ENCODE measurements around the gene ATG7.
"Not testable (repeated sequence)": the region's sequence is repeated elsewhere in the genome, so short reads cannot be mapped to it uniquely, and the experiment has no call there.

Gene ATG7

DNA sequence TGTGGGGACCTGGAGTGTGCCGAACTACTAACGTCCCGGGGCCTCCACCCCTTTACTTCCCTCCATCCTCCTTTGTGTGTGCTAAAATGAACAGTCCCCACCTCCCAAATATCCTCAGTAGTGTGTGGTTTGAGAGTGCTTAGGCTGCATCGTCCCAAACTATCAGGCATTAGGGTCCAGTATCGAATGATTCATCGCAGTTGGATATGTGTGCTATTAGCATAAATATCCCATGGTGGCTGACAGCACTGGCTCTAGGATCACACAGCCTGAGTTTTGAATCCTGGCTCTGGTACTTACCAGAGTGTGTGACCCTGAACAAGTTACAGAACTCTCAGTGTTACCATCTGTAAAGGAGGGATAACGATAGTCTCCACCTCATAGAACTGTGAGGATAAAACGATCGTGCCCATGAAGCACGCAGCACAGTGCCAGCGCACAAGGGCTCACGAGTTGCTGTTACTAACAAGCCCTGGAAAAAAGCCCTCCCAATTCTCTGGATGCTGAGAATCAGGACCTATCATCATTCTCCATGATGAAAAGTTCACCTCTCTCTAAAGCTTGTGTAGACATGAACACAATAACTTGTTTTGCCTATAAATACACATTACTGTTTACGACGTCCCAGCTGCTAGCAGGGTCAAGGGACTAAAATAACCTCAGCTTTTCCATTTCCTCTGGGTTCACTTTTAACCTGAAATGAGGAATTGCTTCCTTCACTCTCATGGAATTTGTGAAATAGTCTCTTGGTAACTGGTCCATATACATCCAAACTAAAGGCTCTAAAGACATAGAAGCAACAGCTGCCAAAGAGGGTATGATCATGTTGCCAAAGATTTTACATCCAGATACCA lies 320.5 kb downstream of the ATG7 start:
- DNase-seq (ENCODE audit: low read depth, low spot score), result no peak
- H3K27ac ChIP-seq, result peak overlapping the region; percentile 64

DNA sequence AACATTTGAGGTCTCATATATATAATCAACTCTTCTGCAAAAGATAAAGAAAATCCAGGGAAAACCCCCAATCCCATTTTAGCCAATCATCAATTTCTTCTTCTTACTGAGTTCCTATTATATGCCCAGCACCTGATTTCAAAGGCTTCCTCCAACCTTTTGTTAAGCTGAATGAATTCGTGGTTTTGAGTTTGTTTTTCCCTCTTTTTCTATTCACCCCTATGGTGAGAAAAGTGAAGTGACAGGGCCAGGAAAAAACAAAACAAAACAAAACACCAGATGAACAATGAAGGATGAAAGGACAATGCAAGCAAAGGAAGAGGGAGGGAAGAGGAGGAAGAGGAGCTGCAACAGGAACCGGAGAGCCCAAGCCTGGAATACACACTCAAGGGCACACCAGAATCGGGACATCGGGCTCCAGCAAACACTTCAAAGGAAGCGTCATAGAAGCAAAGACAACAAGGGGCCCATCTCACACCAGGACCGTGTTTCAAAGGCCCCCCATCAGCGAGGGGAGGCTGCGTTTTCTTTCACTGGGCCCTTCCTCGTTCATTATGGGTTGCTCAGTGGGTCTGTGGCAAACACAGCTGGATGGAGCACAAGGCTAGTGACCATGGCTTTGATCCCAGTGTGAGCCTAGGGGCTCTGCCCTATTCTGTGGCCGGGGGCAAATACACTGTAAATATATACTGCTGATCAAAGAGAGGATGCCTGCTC lies 321.3 kb downstream of the ATG7 start:
- H3K27ac ChIP-seq, result no peak overlapping the region

DNA sequence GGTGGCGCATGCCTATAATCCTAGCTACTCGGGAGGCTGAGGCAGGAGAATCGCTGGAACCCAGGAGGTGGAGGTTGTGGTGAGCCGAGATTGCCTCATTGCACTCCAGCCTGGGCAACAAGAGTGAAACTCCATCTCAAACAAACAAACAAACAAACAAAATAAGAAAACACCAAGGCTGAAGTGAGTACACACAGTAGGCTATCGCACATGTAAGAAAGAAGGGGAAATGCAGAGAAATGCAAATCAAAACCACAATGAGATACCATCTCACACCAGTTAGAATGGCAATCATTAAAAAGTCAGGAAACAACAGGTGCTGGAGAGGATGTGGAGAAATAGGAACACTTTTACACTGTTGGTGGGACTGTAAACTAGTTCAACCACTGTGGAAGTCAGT lies 322.8 kb downstream of the ATG7 start:
- H3K27ac ChIP-seq; DNase-seq (ENCODE audit: low read depth, low spot score): not testable (repeated sequence)

More for the DNA sequence above, 321.3 kb downstream of the ATG7 start:
- DNase-seq (ENCODE audit: low read depth, low spot score), result no peak

GRCh38 chr3:11596387-11596786 lies 324.2 kb downstream of the ATG7 start:
- H3K27ac ChIP-seq, result no peak overlapping the region
- DNase-seq (ENCODE audit: low read depth, low spot score), result no peak

DNA sequence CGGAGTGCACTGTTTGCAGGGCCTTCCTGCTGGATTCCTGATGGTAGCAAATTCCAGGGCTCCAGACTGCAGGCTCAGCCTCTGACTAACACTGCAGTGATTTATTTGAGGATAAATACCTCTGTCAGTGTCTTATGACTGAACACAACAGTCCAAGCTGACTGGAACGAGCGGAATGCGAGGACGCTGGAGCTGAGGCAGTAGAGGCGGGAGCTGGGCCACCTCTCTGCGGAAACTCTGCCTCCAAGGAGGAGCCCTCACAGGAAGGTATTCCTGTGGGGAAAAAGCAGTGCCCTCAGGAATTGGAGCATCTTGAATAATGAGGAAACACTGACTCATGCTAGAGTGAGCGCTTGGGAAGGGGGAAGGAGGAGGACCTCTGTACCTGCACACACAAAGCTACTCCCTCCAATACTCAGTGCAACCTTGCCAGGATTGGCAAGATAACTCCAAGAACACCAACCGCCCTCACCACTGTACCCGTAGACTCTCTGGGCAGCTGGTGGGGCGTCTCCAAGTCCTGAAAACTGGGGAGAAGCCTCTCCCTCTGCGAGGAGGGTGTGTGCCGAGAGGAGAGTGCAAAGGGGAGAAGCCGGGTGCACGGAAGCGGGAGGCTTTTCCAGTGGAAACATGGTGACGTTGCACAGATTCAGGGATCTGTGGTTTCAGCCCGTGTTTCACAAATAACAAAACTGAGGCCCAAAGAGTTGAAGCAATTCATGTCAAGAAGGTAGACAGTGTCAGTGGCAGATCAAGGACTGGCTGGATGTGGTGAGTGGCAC lies 328.5 kb downstream of the ATG7 start:
- H3K27ac ChIP-seq, result peak overlapping the region; percentile 67
- DNase-seq (ENCODE audit: low read depth, low spot score), result peak; percentile 94

DNA sequence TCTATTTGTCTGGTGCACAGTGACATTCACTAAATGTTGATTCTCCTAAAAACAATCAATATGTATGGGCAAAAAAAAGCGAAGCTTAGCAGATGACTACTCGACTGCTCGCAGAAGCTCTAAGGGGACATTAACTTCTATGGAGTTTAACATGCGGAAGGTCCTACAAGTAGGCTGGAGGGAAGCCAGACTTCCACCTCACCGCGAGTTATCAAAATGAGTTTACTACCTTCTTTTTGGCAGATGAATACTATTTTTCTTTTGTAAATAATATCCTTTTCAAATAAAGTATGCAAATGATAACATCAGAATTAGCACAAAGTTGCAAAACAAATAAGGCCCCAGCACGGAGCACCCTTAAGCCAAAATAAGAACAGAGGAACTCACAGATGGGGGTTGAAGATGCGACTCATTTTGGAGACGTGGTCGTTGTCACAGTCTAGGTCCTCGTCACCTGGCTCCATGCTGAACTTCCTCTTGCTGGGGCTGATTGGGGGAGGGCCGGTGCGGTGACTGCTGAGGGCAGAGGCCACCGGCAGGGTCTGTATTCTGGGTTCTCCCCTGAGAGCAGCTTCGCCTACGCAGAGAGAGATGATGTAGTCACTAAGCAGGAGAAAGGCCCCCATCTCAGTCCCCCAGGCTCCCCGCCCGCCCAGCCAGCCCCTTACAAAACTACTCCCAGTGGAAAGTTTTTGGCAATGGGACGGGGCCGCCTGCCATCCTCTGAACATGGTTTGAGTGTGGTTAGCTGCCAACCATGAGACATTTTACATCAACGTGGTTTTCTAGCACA lies 329.4 kb downstream of the ATG7 start:
- DNase-seq (ENCODE audit: low read depth, low spot score), result no peak

DNA sequence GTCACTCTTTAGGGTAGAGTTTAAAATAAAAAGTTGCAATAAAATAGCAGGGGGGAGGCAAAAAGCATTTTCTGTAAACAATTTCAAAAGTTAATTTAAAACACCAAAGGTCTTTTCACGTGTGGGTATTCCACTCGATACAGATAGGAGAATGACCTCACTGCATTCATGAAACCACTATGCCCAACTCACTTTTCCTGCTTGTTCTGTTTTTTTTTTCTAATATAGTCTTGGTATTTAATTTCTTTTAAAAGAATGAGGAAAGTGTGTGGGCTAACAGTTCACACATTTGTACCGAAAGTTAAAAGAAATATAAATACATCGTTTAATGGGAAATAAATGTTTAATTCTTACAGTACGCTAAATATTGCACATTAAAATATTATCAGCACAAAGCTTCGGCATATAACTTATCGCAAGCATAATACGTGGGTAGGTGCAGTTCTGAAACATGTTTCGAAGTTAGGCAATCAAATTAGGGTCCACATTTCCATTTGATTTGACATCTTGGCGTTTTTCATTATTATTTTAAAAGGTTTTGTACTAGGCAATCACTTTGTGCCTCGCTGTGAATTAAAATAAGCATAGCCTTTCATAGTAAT lies 330.1 kb downstream of the ATG7 start:
- no peak for DNase-seq (ENCODE audit: low read depth, low spot score)
- H3K27ac ChIP-seq, result peak overlapping the region; percentile 67

More for the DNA sequence above, 329.4 kb downstream of the ATG7 start:
- peak overlapping the region; percentile 67 for H3K27ac ChIP-seq

- no peak for DNase-seq (ENCODE audit: low read depth, low spot score)
- H3K27ac ChIP-seq, result peak overlapping the region; percentile 67
Measured at GRCh38 chr3:11602886-11603527, 330.8 kb downstream of the ATG7 start.

GRCh38 chr3:11603628-11604027 lies 331.4 kb downstream of the ATG7 start:
- no peak for DNase-seq (ENCODE audit: low read depth, low spot score)
- peak overlapping the region; percentile 67 for H3K27ac ChIP-seq

DNA sequence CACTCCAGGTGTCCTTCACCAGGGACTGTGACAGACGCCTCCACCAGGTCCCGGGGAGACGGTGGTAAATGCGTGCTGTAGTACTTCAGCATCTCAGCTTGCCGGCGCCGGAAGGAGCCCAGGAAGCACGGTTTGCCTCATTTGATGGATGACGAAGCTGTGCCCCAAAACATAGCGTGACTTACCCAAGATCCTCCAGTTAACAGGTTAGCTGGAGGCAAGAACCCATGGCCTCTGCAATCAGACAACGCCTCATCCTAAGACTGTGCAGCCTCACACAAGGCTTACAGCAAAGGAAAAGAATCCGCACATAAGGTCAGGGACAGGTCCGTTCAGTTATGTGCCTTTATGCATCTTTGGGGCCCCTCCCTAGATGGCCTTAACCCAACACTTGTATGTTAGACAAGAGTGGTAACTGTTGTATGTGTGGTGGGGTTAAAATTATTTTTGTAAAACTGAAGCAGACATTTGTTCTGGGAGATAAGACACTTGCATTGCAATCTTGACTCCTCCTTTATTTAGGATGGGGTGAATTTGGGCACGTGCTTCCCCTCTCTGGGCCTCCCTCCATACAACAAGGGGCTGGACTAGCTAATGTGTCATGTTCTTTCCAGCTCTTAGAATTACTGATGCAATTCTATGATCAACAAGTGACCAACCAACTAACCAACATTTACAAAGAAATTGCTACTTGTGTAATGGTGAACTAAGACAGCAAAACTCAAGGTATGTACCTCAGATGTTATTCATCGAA lies 332.1 kb downstream of the ATG7 start:
- no peak for DNase-seq (ENCODE audit: low read depth, low spot score)
- H3K27ac ChIP-seq, result peak overlapping the region; percentile 67

- H3K27ac ChIP-seq, result no peak overlapping the region
- no peak for DNase-seq (ENCODE audit: low read depth, low spot score)
Measured at GRCh38 chr3:11605398-11605797, 333.2 kb downstream of the ATG7 start.

- peak overlapping the region; percentile 59 for H3K27ac ChIP-seq
Measured at GRCh38 chr3:11606090-11606784, 334.0 kb downstream of the ATG7 start.

GRCh38 chr3:11606865-11607440 lies 334.8 kb downstream of the ATG7 start:
- DNase-seq (ENCODE audit: low read depth, low spot score), result no peak
- H3K27ac ChIP-seq, result peak overlapping the region; percentile 59

More at GRCh38 chr3:11606090-11606784, 334.0 kb downstream of the ATG7 start:
- no peak for DNase-seq (ENCODE audit: low read depth, low spot score)
